Measurements from ENCODE around the gene SKI. TPM values are rescaled to one million over a fixed set of nuclear protein-coding genes. Genes with fewer than 3 reads are reported as not detected.

SKI gene
- total and polyA plus RNA-seq, 2 donors (not counting 1 experiment from before 2014, with no cell fraction given), result 14.9 to 74.9 TPM

GRCh38 chr1:2212532-2213491 lies 15.3 kb upstream of the SKI start:
- Histone ChIP-seq H3K4me1 (ENCODE audit: control insufficient read depth in 2 of 2, insufficient read depth in 2 of 2, low read length in 2 of 2) (peaks cover 10 to 16% of the 10 kb centered on the region in 2 donors), H3K27me3 (replicated peaks in 1 of 4; ENCODE audit: control extremely low read depth in 1 of 4, control insufficient read depth in 3 of 4, insufficient read depth in 4 of 4, low read length in 3 of 4) (peaks cover 0 to 10% (median 3%) of the 10 kb centered on the region in 4 experiments), H3K79me2 (ENCODE audit: control insufficient read depth, insufficient read depth, low read length) (no peaks in the 10 kb centered on the region), H3K27ac (ENCODE audit: low read length in 2 of 2) (no peak overlapping the region), H4K20me1 (ENCODE audit: control insufficient read depth, insufficient read depth, low read length, poor library complexity, severe bottlenecking) (no peaks in the 10 kb centered on the region), H3K36me3 (replicated peaks in 1 of 2; ENCODE audit: control extremely low read depth in 1 of 2, control insufficient read depth in 1 of 2, extremely low read depth in 1 of 2, insufficient read depth in 2 of 2, low read length in 1 of 2) (no peaks in the 10 kb centered on the region), H3K9me3 (ENCODE audit: control extremely low read depth in 1 of 3, control insufficient read depth in 2 of 3, insufficient read depth in 1 of 3, low read length in 2 of 3) (no peaks in the 10 kb centered on the region), H2AFZ (ENCODE audit: insufficient read depth, low read depth, low read length, poor library complexity, severe bottlenecking) (peak overlapping the region; percentile 71), H3K4me2 (replicated peaks; ENCODE audit: low read depth, low read length, poor library complexity, severe bottlenecking) (peak overlapping the region; percentile 85), H3K9ac (ENCODE audit: low read length) (peak overlapping the region; percentile 61), H3K4me3 (ENCODE audit: control extremely low read depth in 1 of 5, extremely low read depth in 1 of 5, insufficient read depth in 1 of 5, low read depth in 2 of 5, low read length in 4 of 5) (peak overlapping the region in 4 of 5 experiments; percentile 28 to 53 (median 40))
- ATAC-seq (ENCODE audit: low read depth), result peak; percentile 65
- peaks cover 7% of the 10 kb centered on the region for H3K4me1 Mint-ChIP-seq
- H3K4me3 Mint-ChIP-seq, result peak overlapping the region; percentile 37
- H3K9me3 Mint-ChIP-seq (ENCODE audit: insufficient read depth), result no peaks in the 10 kb centered on the region
- DNase-seq, result peak; percentile 64
- no peaks in the 10 kb centered on the region for H3K27me3 Mint-ChIP-seq
- intact Hi-C loops (cut with micrococcal nuclease), result no loop called here
- TF ChIP-seq, protein P1, sequence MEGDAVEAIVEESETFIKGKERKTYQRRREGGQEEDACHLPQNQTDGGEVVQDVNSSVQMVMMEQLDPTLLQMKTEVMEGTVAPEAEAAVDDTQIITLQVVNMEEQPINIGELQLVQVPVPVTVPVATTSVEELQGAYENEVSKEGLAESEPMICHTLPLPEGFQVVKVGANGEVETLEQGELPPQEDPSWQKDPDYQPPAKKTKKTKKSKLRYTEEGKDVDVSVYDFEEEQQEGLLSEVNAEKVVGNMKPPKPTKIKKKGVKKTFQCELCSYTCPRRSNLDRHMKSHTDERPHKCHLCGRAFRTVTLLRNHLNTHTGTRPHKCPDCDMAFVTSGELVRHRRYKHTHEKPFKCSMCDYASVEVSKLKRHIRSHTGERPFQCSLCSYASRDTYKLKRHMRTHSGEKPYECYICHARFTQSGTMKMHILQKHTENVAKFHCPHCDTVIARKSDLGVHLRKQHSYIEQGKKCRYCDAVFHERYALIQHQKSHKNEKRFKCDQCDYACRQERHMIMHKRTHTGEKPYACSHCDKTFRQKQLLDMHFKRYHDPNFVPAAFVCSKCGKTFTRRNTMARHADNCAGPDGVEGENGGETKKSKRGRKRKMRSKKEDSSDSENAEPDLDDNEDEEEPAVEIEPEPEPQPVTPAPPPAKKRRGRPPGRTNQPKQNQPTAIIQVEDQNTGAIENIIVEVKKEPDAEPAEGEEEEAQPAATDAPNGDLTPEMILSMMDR (IDR thresholded peaks at IDR 0.05), result no peak
- TF ChIP-seq EZH2 (IDR thresholded peaks at IDR 0.05; ENCODE audit: borderline replicate concordance, insufficient read depth, low read depth, low read length, poor library complexity, severe bottlenecking), result no peak
- ChIA-PET CTCF (interaction anchor here (1.0 to 1.3 kb wide), 2 partner anchors 102 to 169 kb away, joined by 3 to 11 read pairs; no protein-coding TSS in a partner anchor), POLR2A (no interaction called here)
- H3K27ac Mint-ChIP-seq, result no peak overlapping the region
- WGBS (ENCODE audit: insufficient coverage), result 19% methylated on average over 47 of the region's 49 CpGs

Data from B cell (primary cell).